ENCODE measurements around the gene PPP4R3C. TPM values are rescaled to one million over a fixed set of nuclear protein-coding genes. Genes with fewer than 3 reads are reported as not detected.
"Not testable (repeated sequence)": the region's sequence is repeated elsewhere in the genome, so short reads cannot be mapped to it uniquely, and the experiment has no call there.

PPP4R3C gene
- total RNA-seq, 1 donor from 2014 or later: not detected

DNA sequence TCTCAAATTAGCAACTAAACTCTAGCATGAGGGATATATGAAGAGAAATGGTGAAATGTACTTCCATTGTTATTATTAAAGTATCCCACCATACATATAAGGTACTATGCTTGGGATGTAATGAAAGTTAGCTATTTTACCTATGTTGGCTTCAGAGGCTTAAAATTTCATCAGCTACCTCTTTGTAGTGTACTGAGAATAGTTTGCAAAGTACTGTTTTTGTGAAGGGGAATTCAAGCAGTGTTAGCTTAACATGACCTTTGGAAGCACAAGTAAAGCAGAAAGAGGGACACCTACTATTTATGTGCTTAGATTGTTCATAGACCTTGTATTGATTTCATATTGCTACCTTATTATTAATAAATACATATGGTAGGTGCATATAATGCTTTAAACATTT lies 11.8 kb downstream of the PPP4R3C start:
- no peak for TF ChIP-seq CTCF (IDR thresholded peaks at IDR 0.05)
- Mint-ChIP-seq H3K4me1 (ENCODE audit: low read depth) (no peaks in the 10 kb centered on the region), H3K27me3 (ENCODE audit: low read depth) (no peaks in the 10 kb centered on the region), H3K36me3 (ENCODE audit: low read depth) (no peaks in the 10 kb centered on the region), H3K27ac (ENCODE audit: unreplicated experiment) (no peak overlapping the region), H3K4me3 (ENCODE audit: unreplicated experiment) (no peak overlapping the region), H3K9me3 (ENCODE audit: low read depth) (peaks cover 11% of the 10 kb centered on the region)
- no peak for DNase-seq (ENCODE audit: low spot score)

DNA sequence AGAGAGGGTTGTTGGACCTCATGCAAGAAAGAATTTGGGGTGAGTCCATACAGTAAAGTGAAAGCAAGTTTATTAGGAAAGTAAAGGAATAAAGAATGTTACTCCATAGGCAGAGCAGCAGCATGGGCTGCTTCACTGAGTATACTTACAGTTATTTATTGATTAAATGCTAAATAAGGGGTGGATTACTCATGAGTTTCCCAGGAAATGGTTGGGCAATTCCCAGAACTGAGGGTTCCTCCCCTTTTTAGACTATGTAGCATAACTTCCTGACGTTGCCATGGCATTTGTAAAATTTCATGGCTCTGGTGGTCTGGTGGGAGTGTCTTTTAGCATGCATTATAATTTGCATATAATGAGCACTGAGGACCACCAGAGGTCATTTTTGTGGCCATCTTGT lies 16.7 kb downstream of the PPP4R3C start:
- Mint-ChIP-seq H3K4me1 (ENCODE audit: low read depth) (no peaks in the 10 kb centered on the region), H3K9me3 (ENCODE audit: low read depth) (peaks cover 10% of the 10 kb centered on the region), H3K36me3 (ENCODE audit: low read depth) (no peaks in the 10 kb centered on the region), H3K4me3 (ENCODE audit: unreplicated experiment) (no peak overlapping the region), H3K27me3 (ENCODE audit: low read depth) (no peaks in the 10 kb centered on the region), H3K27ac (ENCODE audit: unreplicated experiment) (no peak overlapping the region)
- no peak for TF ChIP-seq CTCF (IDR thresholded peaks at IDR 0.05)
- DNase-seq (ENCODE audit: low spot score): no peak

- Mint-ChIP-seq H3K36me3 (ENCODE audit: low read depth) (no peaks in the 10 kb centered on the region), H3K27ac (ENCODE audit: unreplicated experiment) (no peak overlapping the region), H3K9me3 (ENCODE audit: low read depth) (peaks cover 10% of the 10 kb centered on the region), H3K4me3 (ENCODE audit: unreplicated experiment) (no peak overlapping the region), H3K4me1 (ENCODE audit: low read depth) (no peaks in the 10 kb centered on the region), H3K27me3 (ENCODE audit: low read depth) (no peaks in the 10 kb centered on the region)
- DNase-seq (ENCODE audit: low spot score): no peak
- TF ChIP-seq CTCF (IDR thresholded peaks at IDR 0.05): no peak
Measured at GRCh38 chrX:27445438-27445837, 17.7 kb downstream of the PPP4R3C start.

GRCh38 chrX:27444093-27444908 lies 18.8 kb downstream of the PPP4R3C start:
- H3K27me3 Mint-ChIP-seq (ENCODE audit: low read depth): no peaks in the 10 kb centered on the region
- H3K27ac Mint-ChIP-seq (ENCODE audit: unreplicated experiment): no peak overlapping the region
- H3K9me3 Mint-ChIP-seq (ENCODE audit: low read depth): peaks cover 10% of the 10 kb centered on the region
- no peaks in the 10 kb centered on the region for H3K36me3 Mint-ChIP-seq (ENCODE audit: low read depth)
- TF ChIP-seq CTCF (IDR thresholded peaks at IDR 0.05): no peak
- no peak for DNase-seq (ENCODE audit: low spot score)
- no peaks in the 10 kb centered on the region for H3K4me1 Mint-ChIP-seq (ENCODE audit: low read depth)
- H3K4me3 Mint-ChIP-seq (ENCODE audit: unreplicated experiment): no peak overlapping the region

- H3K36me3 Mint-ChIP-seq (ENCODE audit: low read depth); DNase-seq (ENCODE audit: low spot score); H3K4me3 Mint-ChIP-seq (ENCODE audit: unreplicated experiment); H3K4me1 Mint-ChIP-seq (ENCODE audit: low read depth); H3K27ac Mint-ChIP-seq (ENCODE audit: unreplicated experiment); H3K27me3 Mint-ChIP-seq (ENCODE audit: low read depth); H3K9me3 Mint-ChIP-seq (ENCODE audit: low read depth): not testable (repeated sequence)
Measured at GRCh38 chrX:27442392-27442791, 20.7 kb downstream of the PPP4R3C start.

- H3K9me3 Mint-ChIP-seq (ENCODE audit: low read depth): peaks cover 4% of the 10 kb centered on the region
- TF ChIP-seq CTCF (IDR thresholded peaks at IDR 0.05): no peak
- no peak for DNase-seq (ENCODE audit: low spot score)
- peaks cover 6% of the 10 kb centered on the region for H3K27me3 Mint-ChIP-seq (ENCODE audit: low read depth)
- H3K4me3 Mint-ChIP-seq (ENCODE audit: unreplicated experiment): no peak overlapping the region
- H3K36me3 Mint-ChIP-seq (ENCODE audit: low read depth): no peaks in the 10 kb centered on the region
- H3K4me1 Mint-ChIP-seq (ENCODE audit: low read depth): no peaks in the 10 kb centered on the region
- no peak overlapping the region for H3K27ac Mint-ChIP-seq (ENCODE audit: unreplicated experiment)
Measured at GRCh38 chrX:27439771-27440170, 23.4 kb downstream of the PPP4R3C start.
